ENCODE measurements around the gene INSC.

DNA sequence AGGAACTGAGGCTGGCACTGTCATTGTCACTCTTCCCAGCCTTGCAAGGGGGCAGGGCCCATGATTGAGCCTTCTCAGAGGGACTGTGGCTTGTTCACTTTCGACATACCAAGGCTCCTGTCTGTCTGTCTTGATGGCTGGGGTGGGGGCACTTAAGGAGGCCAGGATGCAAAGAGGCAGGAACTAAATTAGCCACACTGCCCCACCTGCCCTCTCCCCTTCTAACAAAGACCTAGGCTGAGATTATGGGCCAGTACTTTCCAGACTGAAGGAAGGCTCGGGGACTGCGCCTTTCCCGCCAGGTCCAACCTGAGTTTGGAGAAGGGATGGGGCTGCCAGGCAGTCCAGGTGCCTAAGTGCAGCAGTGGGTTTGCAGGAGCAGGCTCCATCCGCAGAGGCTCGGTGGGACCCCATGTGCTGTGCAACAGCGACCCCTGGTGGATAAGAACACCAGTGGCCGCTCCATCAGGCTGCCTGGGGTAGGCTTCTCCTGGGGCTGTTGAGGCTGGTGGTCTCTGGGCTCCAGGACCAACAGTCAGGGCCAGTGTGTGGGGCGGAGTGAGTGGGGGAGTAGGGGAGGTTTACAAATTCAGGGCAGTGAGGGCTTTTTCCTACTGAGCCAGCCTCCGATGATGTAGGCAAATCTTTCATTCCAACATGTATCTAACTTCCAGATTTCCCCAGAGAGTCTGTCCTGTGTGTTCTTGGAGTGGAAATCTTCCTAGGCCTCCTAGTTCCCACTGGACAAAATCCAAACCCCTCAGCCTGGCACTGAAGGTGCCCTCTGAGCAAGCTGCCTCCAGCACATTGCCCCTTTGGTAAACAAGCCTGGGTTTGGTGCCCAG is 93.9 kb downstream of the INSC start:
- TF ChIP-seq, protein P1, sequence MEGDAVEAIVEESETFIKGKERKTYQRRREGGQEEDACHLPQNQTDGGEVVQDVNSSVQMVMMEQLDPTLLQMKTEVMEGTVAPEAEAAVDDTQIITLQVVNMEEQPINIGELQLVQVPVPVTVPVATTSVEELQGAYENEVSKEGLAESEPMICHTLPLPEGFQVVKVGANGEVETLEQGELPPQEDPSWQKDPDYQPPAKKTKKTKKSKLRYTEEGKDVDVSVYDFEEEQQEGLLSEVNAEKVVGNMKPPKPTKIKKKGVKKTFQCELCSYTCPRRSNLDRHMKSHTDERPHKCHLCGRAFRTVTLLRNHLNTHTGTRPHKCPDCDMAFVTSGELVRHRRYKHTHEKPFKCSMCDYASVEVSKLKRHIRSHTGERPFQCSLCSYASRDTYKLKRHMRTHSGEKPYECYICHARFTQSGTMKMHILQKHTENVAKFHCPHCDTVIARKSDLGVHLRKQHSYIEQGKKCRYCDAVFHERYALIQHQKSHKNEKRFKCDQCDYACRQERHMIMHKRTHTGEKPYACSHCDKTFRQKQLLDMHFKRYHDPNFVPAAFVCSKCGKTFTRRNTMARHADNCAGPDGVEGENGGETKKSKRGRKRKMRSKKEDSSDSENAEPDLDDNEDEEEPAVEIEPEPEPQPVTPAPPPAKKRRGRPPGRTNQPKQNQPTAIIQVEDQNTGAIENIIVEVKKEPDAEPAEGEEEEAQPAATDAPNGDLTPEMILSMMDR (IDR thresholded peaks at IDR 0.05 in 8 of 11, conservative IDR thresholded peaks at IDR 0.05 in 3 of 11), result peak; percentile 79 to 94 (median 89)
- no peak for TF ChIP-seq POLR2AphosphoS5 (IDR thresholded peaks at IDR 0.05)

All from spleen (tissue), 7 donors.